K562 (cell line): ENCODE data around the gene HTR4. TPM values are rescaled to one million over a fixed set of nuclear protein-coding genes. Genes with fewer than 3 reads are reported as not detected.
A peak's percentile ranks its signal among the peaks of the same experiment; 100 is the strongest.

Source experiments
- ATAC-seq: fragments of 200-7000 bp; cut with Tn5 transposase; 3 replicates; pipeline ENCODE4 v1.9.1; 2020; ENCODE audit warnings: moderate library complexity
- BruUV-seq: library from RNA; stranded (reverse); fragments of 400-500 nt; replicated peaks from 2 replicates; lab custom pipeline; 2021; lab: Mats Ljungman, UMichigan
- CTCF ChIA-PET: fragments of 300-600 bp; formaldehyde crosslinking; extraction: SDS; loops from one replicate; lab custom pipeline; 2021; ENCODE audit warnings: low intra/inter-chr PET ratio; lab: Yijun Ruan, JAX
- POLR2A ChIA-PET: fragments of 300-600, 350-650 bp; sonication (Branson Sonifier 250); formaldehyde crosslinking; extraction: SDS; loops from one replicate; lab custom pipeline; 2021; ENCODE audit warnings: antibody characterized with exemption, inconsistent platforms; lab: Yijun Ruan, JAX
- DNase-seq, 4 experiments: peaks; one replicate each; pipeline versions ENCODE4 v3.0.0 to v3.0.0-alpha.2; 2011 to 2018; ENCODE audit warnings: low spot score in 3 of 4, mixed read lengths in 3 of 4; ENCODE audit errors: extremely low read depth in 1 of 4
- FAIRE-seq: peaks from 2 replicates; lab custom pipeline; 2011; peaks lifted over from hg19 to GRCh38; lab: Jason Lieb, UNC
- H2AFZ ChIP-seq: 2 replicates; pipeline ENCODE4 v1.6.0; 2011; ENCODE audit warnings: low read depth, low read length, control low read depth, inconsistent platforms
- H3K27ac ChIP-seq: fragments of 200-600 bp; 3 replicates; pipeline ENCODE4 v1.8.0; 2011; ENCODE audit warnings: low read depth, mild to moderate bottlenecking, control low read depth, inconsistent platforms, low read length, moderate library complexity, mixed read lengths; ENCODE audit errors: extremely low read depth
- H3K27me3 ChIP-seq, 2 experiments: fragments of 300-600 bp in 1 of 2; 2 replicates in 1 of 2; 3 replicates in 1 of 2; pipeline versions ENCODE4 v1.6.0 to v1.8.0; 2011; ENCODE audit warnings: inconsistent platforms in 2 of 2, low read length in 2 of 2, mild to moderate bottlenecking in 1 of 2, mixed read lengths in 1 of 2, moderate library complexity in 1 of 2; ENCODE audit not compliant: control insufficient read depth in 2 of 2, insufficient read depth in 2 of 2
- H3K36me3 ChIP-seq: fragments of 300-600 bp; 3 replicates; pipeline ENCODE4 v1.8.0; 2011; ENCODE audit warnings: mild to moderate bottlenecking, low read length, inconsistent platforms; ENCODE audit not compliant: control insufficient read depth, insufficient read depth
- H3K4me1 ChIP-seq, 2 experiments: fragments of 200-600 bp in 1 of 2; replicated peaks in 1 of 2; 2 replicates in 1 of 2; 3 replicates in 1 of 2; pipeline versions ENCODE4 v1.5.1 to v1.8.0; 2011; ENCODE audit warnings: inconsistent platforms in 2 of 2, low read length in 2 of 2, mild to moderate bottlenecking in 1 of 2, mixed read lengths in 1 of 2, moderate library complexity in 1 of 2; ENCODE audit not compliant: control insufficient read depth in 2 of 2, insufficient read depth in 2 of 2
- H3K4me2 ChIP-seq: 2 replicates; pipeline ENCODE4 v1.6.1; 2011; ENCODE audit warnings: low read length, control low read depth, inconsistent platforms, mixed read lengths; ENCODE audit not compliant: insufficient read depth
- H3K4me3 ChIP-seq: fragments of 200-600 bp; sonication (generic), shearing (Covaris generic); 2 replicates; pipeline ENCODE4 v1.5.1; 2016; ENCODE audit warnings: control low read depth, inconsistent platforms
- H3K79me2 ChIP-seq: fragments of 200-600 bp; 3 replicates; pipeline ENCODE4 v1.8.0; 2011; ENCODE audit warnings: low read length, inconsistent platforms; ENCODE audit not compliant: control insufficient read depth, insufficient read depth
- H3K9ac ChIP-seq, 2 experiments: 2 replicates each; pipeline versions ENCODE4 v1.6.0 to v1.6.1; 2011; ENCODE audit warnings: low read depth in 2 of 2, low read length in 2 of 2, control low read depth in 1 of 2, inconsistent platforms in 1 of 2, mild to moderate bottlenecking in 1 of 2, mixed read lengths in 1 of 2; ENCODE audit not compliant: insufficient read depth in 1 of 2
- H3K9me1 ChIP-seq: one replicate; pipeline ENCODE4 v1.6.0; 2011; ENCODE audit warnings: inconsistent platforms, mild to moderate bottlenecking, low read length, moderate library complexity; ENCODE audit not compliant: control insufficient read depth, insufficient read depth
- H3K9me3 ChIP-seq: replicated peaks from 2 replicates; pipeline ENCODE4 v1.5.1; 2011; ENCODE audit warnings: low read depth, low read length, inconsistent platforms; ENCODE audit not compliant: control insufficient read depth, insufficient read depth
- H4K20me1 ChIP-seq: replicated peaks from 2 replicates; pipeline ENCODE4 v1.6.1; 2011; ENCODE audit warnings: low read length, inconsistent platforms, mixed read lengths; ENCODE audit not compliant: control insufficient read depth, insufficient read depth
- ETV6 ChIP-seq, 3 experiments: fragments of 150-350 bp in 1 of 3; sonication (generic) in 1 of 3; formaldehyde crosslinking in 1 of 3; IDR thresholded peaks; 2 replicates each; pipeline versions ENCODE4 v1.6.1 to v1.8.0; 2014 to 2022; ENCODE audit warnings: borderline replicate concordance in 2 of 3, low read depth in 2 of 3, antibody characterized with exemption in 1 of 3, low read length in 1 of 3, mild to moderate bottlenecking in 1 of 3, missing genetic modification reagents in 1 of 3
- HLTF ChIP-seq: fragments of 450-650 bp; IDR thresholded peaks from 2 replicates; pipeline ENCODE4 v1.6.1; 2016
- MAZ ChIP-seq, 2 experiments: fragments of 450-650 bp in 1 of 2; sonication (generic) in 1 of 2; formaldehyde crosslinking; IDR thresholded peaks in 1 of 2; conservative IDR thresholded peaks in 1 of 2; 2 replicates each; pipeline versions ENCODE4 v1.4.0 to v1.5.0; 2020; ENCODE audit warnings: mild to moderate bottlenecking in 1 of 2, missing genetic modification reagents in 1 of 2
- NFRKB ChIP-seq: fragments of 450-650 bp; IDR thresholded peaks from 2 replicates; pipeline ENCODE4 v1.6.1; 2016; ENCODE audit warnings: low read depth
- RB1 ChIP-seq: fragments of 450-650 bp; IDR thresholded peaks from 2 replicates; pipeline ENCODE4 v1.6.1; 2017; ENCODE audit warnings: low read depth, mild to moderate bottlenecking
- SREBF2 ChIP-seq: sonication (generic); formaldehyde crosslinking; IDR thresholded peaks from 2 replicates; pipeline ENCODE4 v1.4.0; 2020; ENCODE audit warnings: mild to moderate bottlenecking, missing genetic modification reagents
- ZNF165 ChIP-seq: fragments of 250-450 bp; sonication (Bioruptor Pico); IDR thresholded peaks from 2 replicates; pipeline ENCODE4 v1.4.0; 2020; ENCODE audit warnings: borderline replicate concordance
- in situ Hi-C: fragments of 300-500 bp; cut with MboI; formaldehyde crosslinking; loops from 4 replicates; pipeline ENCODE4 v1.15.0; 2018; ENCODE audit warnings: inconsistent platforms, mixed read lengths
- intact Hi-C: fragments of 100-400 bp; cut with micrococcal nuclease; formaldehyde crosslinking; loops from 2 replicates; pipeline ENCODE4 v1.14.2; 2022
- polyA plus RNA-seq, 8 experiments: library from polyadenylated mRNA; depleted of rRNA in 4 of 8; stranded (reverse) in 5 of 8; unstranded in 3 of 8; fragments of >200 nt; fragmentation: Nextera tagmentation in 2 of 8; fragmentation: Illumina TruSeq in 1 of 8; extraction: Ambion mirVana in 2 of 8; extraction: Trizol in 1 of 8; gene quantifications; 2 replicates each; pipeline versions ENCODE4 v1.2.1 to v1.2.3, GENCODE V29; 2011 to 2014; ENCODE audit warnings: inconsistent platforms in 1 of 8, missing spikeins in 1 of 8
- total RNA-seq, 7 experiments: library from RNA; depleted of rRNA in 6 of 7; stranded (reverse); fragments of >200 nt in 6 of 7; fragmentation: Illumina TruSeq in 2 of 7; extraction: Trizol in 2 of 7; gene quantifications; 2 replicates each; pipeline versions ENCODE4 v1.2.1 to v1.2.3, GENCODE V29; 2011 to 2021; ENCODE audit warnings: low replicate concordance in 1 of 7
- TF ChIP-seq, protein P1 (sequence below): sonication (generic); formaldehyde crosslinking; IDR thresholded peaks from 2 replicates; pipeline ENCODE4 v1.5.0; 2020; ENCODE audit warnings: missing genetic modification reagents

HTR4 gene
- total and polyA plus RNA-seq, 9 of the 15 experiments (the other 6 are each of a cell fraction or from before 2014, with no cell fraction given) = 0.13 TPM; not detected in 8

DNA sequence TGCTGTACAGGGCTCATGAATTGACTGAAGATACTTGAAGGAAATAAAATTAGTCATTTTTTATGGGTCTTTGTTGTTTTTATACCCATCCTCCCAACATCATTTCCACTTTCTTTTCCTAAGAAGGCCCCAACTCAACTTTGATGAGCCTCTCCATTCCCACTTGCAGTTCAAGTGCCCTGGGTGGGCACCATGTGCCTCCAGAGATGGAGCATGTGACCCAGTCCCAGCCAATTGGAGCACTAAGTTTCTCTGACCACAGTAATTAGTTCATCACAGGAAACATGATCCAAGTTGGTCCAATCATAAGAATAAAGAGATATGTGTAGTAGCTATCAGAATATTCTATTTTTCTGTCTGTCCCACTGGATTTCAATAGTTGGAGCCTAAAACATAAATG, 46.9 kb downstream of the HTR4 start:
- Histone ChIP-seq H3K4me2 (no peak overlapping the region), H3K9me3 (no peaks in the 10 kb centered on the region), H3K27me3 (no peaks in the 10 kb centered on the region), H3K27ac (no peak overlapping the region), H3K36me3 (no peaks in the 10 kb centered on the region), H3K4me1 (no peaks in the 10 kb centered on the region), H3K9ac (no peak overlapping the region), H4K20me1 (no peaks in the 10 kb centered on the region), H3K9me1 (no peaks in the 10 kb centered on the region), H3K79me2 (no peaks in the 10 kb centered on the region), H2AFZ (no peak overlapping the region), H3K4me3 (no peak overlapping the region)
- intact Hi-C loops (no loop called here), in situ Hi-C loops (no loop called here)
- POLR2A ChIA-PET = no interaction called here
- ATAC-seq (no peak), FAIRE-seq (no peak), DNase-seq (no peak)
- no peak for TF ChIP-seq RB1
- no peak for TF ChIP-seq MAZ (CRISPR knock-in tag; conservative IDR thresholded peaks at IDR 0.05 in 1 of 2, IDR thresholded peaks at IDR 0.05 in 1 of 2)
- no peak for TF ChIP-seq SREBF2 (CRISPR knock-in tag)
- TF ChIP-seq HLTF = no peak
- TF ChIP-seq ETV6 (IDR thresholded peaks at IDR 0.05; ENCODE audit: borderline replicate concordance in 1 of 2, low read depth in 2 of 2, low read length in 1 of 2) = no peak
- no peak for TF ChIP-seq ETV6 (CRISPR knock-in tag; IDR thresholded peaks at IDR 0.05; ENCODE audit: borderline replicate concordance)
- TF ChIP-seq ZNF165 (CRISPR knock-in tag) = no peak
- TF ChIP-seq, protein P1, sequence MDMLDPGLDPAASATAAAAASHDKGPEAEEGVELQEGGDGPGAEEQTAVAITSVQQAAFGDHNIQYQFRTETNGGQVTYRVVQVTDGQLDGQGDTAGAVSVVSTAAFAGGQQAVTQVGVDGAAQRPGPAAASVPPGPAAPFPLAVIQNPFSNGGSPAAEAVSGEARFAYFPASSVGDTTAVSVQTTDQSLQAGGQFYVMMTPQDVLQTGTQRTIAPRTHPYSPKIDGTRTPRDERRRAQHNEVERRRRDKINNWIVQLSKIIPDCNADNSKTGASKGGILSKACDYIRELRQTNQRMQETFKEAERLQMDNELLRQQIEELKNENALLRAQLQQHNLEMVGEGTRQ (CRISPR knock-in tag) = peak; percentile 29; the same call in 1 of the 2 replicates
- TF ChIP-seq NFRKB = no peak
- BruUV-seq = no TSS peak
- CTCF ChIA-PET = no interaction called here
